HG03354 (cell line): Measurements from ENCODE around the gene LDAH.
"Not testable (repeated sequence)": the region's sequence is repeated elsewhere in the genome, so short reads cannot be mapped to it uniquely, and the experiment has no call there.

Experiments
- ATAC-seq: cut with Tn5 transposase; IDR thresholded peaks from one replicate; pipeline ENCODE4 v1.9.1; 2021; ENCODE audit warnings: mild to moderate bottlenecking; ENCODE audit not compliant: unreplicated experiment, poor library complexity, severe bottlenecking

Gene LDAH

DNA sequence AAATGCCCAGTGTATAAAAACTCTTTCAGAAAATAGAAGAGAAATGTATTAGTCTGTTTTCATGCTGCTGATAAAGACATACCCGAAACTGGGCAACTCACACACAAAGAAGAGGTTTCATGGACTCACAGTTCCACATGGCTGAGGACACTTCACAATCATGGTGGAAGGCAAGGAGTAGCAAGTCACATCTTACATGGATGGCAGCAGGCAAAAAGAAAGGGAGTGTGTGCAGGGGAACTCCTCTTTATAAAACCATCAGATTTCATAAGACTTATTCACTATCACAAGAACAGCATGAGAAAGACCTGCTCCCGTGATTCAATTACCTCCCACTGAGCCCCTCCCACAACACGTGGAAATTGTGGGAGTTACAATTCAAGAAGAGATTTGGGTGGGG, 29.0 kb downstream of the LDAH start:
- not testable (repeated sequence) for ATAC-seq

GRCh38 chr2:20781656-20782265, 41.1 kb downstream of the LDAH start:
- ATAC-seq, result peak; percentile 80

GRCh38 chr2:20771299-20771698, 51.6 kb downstream of the LDAH start:
- no peak for ATAC-seq

- no peak for ATAC-seq
These were observed 55.9 kb downstream of the LDAH start for GRCh38 chr2:20766798-20767644.

DNA sequence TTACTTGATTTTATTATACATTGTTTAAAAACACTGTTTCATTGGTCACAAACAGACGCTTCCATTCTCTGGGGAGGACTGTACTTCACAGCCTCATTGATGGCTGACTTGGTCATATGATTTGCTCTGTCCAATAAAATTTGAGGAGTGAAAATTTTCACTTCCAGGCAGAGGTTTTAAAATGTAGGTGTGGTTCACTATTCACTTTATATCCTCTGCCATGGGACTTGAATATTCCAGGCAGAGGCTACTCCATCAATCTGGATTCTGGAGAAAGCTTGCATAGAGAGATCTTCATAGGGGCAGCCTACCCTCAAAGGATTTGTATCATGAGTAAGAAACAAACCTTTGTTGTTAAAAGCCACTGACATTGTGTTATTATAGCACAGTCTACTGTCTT, 56.7 kb downstream of the LDAH start:
- ATAC-seq, result no peak

DNA sequence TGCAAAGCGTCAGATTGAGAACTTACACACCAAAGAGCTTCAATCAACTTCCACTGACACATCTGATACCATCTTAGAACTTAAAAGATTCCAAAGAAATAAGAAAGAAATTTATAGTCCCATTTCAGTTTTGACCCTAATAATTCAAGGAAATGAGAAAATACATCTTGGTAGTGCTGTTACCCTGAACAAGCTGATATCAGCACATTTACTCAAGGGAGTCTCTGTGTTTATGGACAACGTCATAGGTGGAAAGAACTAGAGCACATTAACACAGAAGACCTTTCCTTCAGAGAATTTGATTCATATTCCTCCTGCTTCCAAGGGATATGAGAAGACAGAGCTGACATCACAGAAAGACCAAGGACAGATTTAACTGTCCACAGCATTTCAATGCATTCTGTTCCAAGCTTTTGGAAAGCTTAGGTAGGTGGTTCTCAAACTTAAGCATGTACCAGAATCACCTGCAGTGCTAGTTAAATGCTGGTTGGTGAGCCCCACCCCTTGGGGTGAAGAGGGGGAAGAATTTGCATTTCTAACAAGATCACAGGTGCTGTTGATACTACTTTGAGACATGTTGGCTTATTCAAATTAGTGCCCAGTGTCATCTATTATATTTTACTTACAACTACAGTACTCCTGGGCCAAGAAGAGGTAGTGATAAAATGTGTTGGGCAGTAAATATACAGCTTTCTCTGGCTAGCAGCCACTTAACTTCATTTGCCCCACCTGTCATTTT, 59.8 kb downstream of the LDAH start:
- peak; percentile 52 for ATAC-seq

- ATAC-seq, result peak; percentile 2
These were observed 63.4 kb downstream of the LDAH start for GRCh38 chr2:20759487-20759886.

GRCh38 chr2:20758997-20759396, 63.9 kb downstream of the LDAH start:
- ATAC-seq, result peak; percentile 96

DNA sequence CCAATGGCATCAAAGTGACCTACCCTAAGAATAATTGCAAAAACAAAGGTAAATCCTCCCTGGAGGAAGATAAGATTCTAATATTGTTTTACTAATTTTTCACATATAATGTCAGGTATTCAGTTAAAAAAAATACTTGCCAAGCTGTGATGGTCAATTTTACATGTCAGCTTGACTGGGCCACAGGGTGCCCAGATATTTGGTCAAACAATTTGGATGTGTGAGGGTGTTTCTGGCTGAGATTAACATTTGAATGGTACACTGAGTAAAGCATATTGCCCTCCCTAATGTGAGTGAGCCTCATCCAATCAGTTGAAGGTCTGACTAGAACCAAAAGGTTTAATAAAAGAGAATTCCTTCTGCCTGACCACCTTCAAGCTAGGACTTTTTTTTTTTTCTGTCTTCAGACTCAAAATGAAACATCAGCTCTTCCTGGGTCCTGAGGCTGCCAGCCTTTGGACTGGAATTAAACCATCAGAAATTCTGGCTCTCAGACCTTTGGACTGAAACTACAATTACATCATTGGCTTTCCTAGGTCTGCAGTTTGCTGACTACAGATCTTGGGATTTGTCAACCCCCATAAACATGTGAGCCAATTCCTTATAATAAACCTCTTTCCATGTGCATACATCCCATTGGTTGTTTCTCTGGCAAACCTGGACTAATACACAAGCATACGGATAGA, 65.4 kb downstream of the LDAH start:
- no peak for ATAC-seq

DNA sequence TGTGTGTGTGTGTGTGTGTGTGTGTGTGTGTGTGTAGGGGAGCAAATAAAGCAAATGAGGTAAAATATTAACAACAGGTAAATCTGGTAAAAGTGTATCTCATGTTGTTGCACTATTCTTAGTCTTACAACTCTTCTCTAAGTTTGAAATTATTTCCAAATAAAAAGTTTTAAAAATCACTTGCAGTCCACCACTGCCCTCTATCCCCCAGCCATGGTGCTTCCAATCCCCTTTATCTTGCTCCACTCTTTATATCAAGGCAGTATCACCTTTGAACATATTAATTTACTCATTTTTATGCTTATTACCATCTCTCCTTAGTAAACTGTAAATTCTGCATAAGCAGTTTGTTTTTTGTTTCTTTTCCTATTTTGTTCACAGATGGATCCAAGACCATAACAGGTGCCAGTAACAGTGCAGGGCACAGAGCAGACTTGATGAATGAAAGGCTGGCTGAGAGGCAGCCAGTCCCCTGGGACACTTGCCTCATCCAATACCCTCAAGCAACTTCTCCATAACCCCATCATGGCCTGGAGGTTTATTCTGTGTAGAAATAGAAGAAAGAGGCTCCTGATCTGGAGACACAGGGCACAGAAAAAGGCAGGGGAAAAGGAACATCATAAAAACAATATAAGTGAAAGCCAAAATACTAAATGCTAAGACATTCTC, 67.6 kb downstream of the LDAH start:
- no peak for ATAC-seq

DNA sequence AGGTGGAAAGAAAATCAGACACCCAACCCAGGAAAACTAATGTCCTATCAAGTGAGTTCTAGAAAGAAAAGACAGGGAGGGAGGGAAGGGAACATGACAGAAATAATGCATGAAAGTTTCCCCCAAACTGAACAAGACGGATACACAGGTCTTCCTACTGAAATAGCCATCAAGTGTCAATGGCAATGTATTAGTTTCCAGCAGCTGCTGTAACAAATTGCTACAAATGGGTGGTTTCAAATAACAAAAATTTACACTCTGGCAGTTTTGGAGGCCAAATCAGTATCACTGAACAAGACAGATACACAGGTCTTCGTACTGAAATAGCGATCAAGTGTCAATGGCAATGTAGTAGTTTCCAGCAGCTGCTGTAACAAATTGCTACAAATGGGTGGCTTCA, 70.6 kb downstream of the LDAH start:
- ATAC-seq, result no peak

GRCh38 chr2:20747317-20747716, 75.6 kb downstream of the LDAH start:
- no peak for ATAC-seq

DNA sequence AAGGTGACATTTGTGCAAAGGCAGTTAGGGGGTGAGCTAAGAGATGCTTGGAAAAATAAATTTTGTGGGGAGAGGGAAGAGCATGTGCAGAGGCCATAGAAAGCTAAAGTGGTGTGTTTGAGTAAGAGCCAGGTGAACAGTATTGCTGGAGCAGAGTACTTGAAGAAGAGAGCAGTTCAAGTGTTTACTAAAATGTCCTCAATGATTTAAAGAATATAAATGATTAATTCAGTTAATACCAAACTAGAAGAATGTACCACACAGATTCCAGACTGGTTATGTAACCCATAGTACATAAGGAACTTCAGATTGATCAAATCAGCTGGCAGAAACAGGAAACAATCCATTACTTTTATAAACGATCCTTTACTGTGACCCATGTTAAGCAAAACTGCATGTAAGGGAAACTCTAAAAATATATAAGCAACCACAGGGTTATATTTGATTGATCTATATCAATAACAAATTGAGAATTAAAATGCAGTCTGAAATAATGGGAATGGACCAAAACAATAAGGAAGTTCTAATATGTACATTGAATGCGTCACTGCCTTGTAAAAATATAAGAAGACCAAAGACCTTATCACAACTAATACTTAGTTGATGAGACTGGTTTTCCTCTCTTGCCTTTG, 76.9 kb downstream of the LDAH start:
- no peak for ATAC-seq

DNA sequence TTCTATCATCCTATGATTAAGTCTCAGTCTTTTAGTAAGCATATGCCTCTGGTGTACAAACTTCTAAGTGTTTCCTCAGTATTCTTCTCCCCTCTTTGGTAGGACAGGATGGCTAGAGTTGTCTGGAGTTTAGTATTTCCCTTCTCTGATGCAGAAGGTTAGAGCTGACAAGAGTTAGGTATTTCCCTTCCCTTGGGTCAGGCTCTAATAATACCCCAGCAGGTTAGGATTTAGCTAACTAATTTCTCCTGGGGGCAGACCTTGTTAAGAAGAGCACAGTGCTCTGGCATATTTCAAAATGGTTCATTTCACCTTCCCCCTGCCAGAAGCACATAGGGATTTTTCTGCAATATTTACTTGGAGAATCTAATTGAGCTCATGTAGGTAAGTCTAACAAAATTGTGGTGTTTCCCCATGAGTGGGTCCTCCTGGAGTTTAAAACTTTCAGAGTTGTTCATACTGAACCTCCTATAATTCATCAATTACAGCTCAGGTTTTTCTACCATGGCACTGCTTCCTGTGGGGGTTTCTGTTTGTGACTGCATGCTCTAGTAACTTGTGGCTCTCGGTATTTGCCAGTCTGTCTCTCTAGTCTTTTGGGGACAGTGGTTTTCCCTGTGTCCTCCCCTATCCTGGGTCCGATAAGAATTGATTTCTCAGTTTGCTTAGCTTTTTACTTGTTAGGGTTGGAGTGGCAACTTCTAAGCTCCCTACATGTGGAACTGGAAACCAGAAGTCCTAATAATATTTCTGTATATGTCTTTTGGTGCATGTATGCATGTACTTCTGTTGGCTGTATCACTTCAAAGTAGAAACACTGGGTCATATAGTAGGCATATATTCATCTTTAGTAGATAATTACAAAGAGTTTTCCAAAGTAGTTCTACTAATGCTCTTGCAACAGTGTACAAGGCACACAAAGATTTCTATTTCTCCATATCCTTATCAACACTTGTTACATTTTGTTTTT, 78.2 kb downstream of the LDAH start:
- ATAC-seq, result peak; percentile 97

- ATAC-seq, result no peak
These were observed 84.1 kb downstream of the LDAH start for GRCh38 chr2:20738772-20739171.

DNA sequence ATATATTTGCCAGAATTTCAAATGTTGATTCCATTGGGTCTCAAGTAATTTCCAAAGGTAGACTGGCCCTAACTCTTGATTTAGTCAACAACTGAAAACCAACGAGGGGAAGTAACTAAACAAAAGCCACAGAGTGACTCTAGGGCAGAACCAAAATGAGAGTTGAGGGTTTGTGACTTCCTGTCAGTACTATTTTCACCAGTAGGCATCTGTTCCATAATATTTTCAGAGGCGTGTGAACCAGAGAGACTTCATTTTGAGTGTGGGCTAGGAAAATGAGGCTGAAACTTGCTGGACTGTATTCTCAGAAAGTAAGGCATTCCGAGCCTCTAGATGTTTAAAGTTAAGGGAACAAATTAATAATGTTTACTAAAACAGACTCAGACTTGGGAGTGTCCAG, 85.4 kb downstream of the LDAH start:
- ATAC-seq, result peak; percentile 92

- ATAC-seq, result no peak
These were observed 94.7 kb downstream of the LDAH start for GRCh38 chr2:20728114-20728758.

GRCh38 chr2:20726913-20727312, 96.0 kb downstream of the LDAH start:
- no peak for ATAC-seq
